ENCODE results near the gene USP24. TPM values are rescaled to one million over a fixed set of nuclear protein-coding genes. Genes with fewer than 3 reads are reported as not detected.

USP24 gene
- total RNA-seq, 2 donors from 2014 or later, result 31.8 to 34.9 TPM

GRCh38 chr1:55156608-55157007 is 58.6 kb downstream of the USP24 start:
- DNase-seq, result no peak
- Histone ChIP-seq H3K36me3 (peaks cover 4% of the 10 kb centered on the region), H3K4me3 (no peak overlapping the region), H3K27ac (no peak overlapping the region), H3K27me3 (no peaks in the 10 kb centered on the region), H3K9me3 (no peaks in the 10 kb centered on the region), H3K4me1 (no peaks in the 10 kb centered on the region), H3K9ac (ENCODE audit: low read depth in 2 of 2, low read length in 2 of 2) (no peak overlapping the region)
- TF ChIP-seq, protein P1, sequence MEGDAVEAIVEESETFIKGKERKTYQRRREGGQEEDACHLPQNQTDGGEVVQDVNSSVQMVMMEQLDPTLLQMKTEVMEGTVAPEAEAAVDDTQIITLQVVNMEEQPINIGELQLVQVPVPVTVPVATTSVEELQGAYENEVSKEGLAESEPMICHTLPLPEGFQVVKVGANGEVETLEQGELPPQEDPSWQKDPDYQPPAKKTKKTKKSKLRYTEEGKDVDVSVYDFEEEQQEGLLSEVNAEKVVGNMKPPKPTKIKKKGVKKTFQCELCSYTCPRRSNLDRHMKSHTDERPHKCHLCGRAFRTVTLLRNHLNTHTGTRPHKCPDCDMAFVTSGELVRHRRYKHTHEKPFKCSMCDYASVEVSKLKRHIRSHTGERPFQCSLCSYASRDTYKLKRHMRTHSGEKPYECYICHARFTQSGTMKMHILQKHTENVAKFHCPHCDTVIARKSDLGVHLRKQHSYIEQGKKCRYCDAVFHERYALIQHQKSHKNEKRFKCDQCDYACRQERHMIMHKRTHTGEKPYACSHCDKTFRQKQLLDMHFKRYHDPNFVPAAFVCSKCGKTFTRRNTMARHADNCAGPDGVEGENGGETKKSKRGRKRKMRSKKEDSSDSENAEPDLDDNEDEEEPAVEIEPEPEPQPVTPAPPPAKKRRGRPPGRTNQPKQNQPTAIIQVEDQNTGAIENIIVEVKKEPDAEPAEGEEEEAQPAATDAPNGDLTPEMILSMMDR (IDR thresholded peaks at IDR 0.05), result no peak
- intact Hi-C loops (cut with DNase I), result no loop called here

GRCh38 chr1:55156093-55156492 is 59.1 kb downstream of the USP24 start:
- Histone ChIP-seq H3K27ac (no peak overlapping the region), H3K9ac (ENCODE audit: low read depth in 2 of 2, low read length in 2 of 2) (no peak overlapping the region), H3K4me3 (no peak overlapping the region), H3K36me3 (no peaks in the 10 kb centered on the region), H3K9me3 (no peaks in the 10 kb centered on the region), H3K27me3 (no peaks in the 10 kb centered on the region), H3K4me1 (no peaks in the 10 kb centered on the region)
- DNase-seq, result no peak
- intact Hi-C loops (cut with DNase I), result no loop called here
- TF ChIP-seq, protein P1 (IDR thresholded peaks at IDR 0.05), result no peak

- Histone ChIP-seq H3K27ac (no peak overlapping the region), H3K9ac (ENCODE audit: low read depth in 2 of 2, low read length in 2 of 2) (no peak overlapping the region), H3K4me1 (no peaks in the 10 kb centered on the region), H3K36me3 (no peaks in the 10 kb centered on the region), H3K27me3 (no peaks in the 10 kb centered on the region), H3K4me3 (no peak overlapping the region), H3K9me3 (no peaks in the 10 kb centered on the region)
- intact Hi-C loops (cut with DNase I), result no loop called here
- DNase-seq, result peak; percentile 73
- TF ChIP-seq, protein P1 (IDR thresholded peaks at IDR 0.05), result no peak
Observed at GRCh38 chr1:55155522-55155921, 59.6 kb downstream of the USP24 start.

DNA sequence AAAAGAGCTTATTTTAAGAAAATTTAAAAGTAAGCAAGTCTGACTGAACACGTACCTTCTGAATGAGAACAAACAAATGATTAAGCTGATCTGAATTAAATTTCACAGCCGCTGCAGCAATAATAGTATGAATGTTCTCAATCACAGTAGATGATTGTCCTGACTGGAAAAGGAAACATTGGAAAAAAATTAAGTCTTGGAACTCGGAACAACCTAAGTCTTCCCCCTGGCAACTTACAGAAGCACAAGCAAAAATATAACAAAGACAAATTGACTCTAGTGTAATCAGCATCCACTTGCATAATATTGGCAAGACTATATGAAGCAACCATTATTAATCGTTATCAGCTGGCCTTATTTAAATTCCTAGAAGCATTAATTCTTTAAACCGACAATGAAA is 60.5 kb downstream of the USP24 start:
- no peak for DNase-seq
- TF ChIP-seq, protein P1 (IDR thresholded peaks at IDR 0.05), result no peak
- H3K36me3 ChIP-seq, result no peaks in the 10 kb centered on the region
- intact Hi-C loops (cut with DNase I), result no loop called here
- H3K27ac ChIP-seq, result no peak overlapping the region
- H3K9ac ChIP-seq (ENCODE audit: low read depth in 2 of 2, low read length in 2 of 2), result no peak overlapping the region
- no peaks in the 10 kb centered on the region for H3K27me3 ChIP-seq
- H3K9me3 ChIP-seq, result no peaks in the 10 kb centered on the region
- H3K4me1 ChIP-seq, result no peaks in the 10 kb centered on the region
- H3K4me3 ChIP-seq, result no peak overlapping the region

DNA sequence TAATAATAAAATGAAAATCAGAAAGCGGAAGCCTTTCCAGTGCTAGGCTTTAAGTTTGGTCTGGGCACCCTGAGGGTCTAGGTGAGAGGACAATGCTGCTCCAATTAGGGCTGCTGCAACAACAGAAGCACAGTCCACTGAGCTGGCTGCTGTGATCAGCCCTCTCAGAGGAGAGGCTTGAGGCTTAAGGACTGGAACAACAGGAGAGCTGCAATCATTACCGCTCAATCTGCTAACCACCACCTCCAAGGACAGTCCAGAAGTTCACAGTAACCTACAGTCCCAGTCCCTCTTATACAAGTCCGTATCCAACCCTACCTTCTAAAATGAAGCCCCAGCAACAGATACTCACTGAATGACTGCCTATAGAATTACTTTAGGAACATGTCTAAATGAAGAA is 62.1 kb downstream of the USP24 start:
- intact Hi-C loops (cut with DNase I), result no loop called here
- DNase-seq, result no peak

More for the DNA sequence above, 62.1 kb downstream of the USP24 start:
- TF ChIP-seq, protein P1 (IDR thresholded peaks at IDR 0.05), result no peak
- Histone ChIP-seq H3K27me3 (no peaks in the 10 kb centered on the region), H3K9ac (ENCODE audit: low read depth in 2 of 2, low read length in 2 of 2) (no peak overlapping the region), H3K9me3 (no peaks in the 10 kb centered on the region), H3K36me3 (no peaks in the 10 kb centered on the region), H3K4me3 (no peak overlapping the region), H3K4me1 (no peaks in the 10 kb centered on the region), H3K27ac (no peak overlapping the region)

All from colonic mucosa (tissue), 4 donors.